Smooth muscle cell (in vitro differentiated cells): ENCODE results near the gene ALK. TPM values are rescaled to one million over a fixed set of nuclear protein-coding genes. Genes with fewer than 3 reads are reported as not detected.
"Not testable (repeated sequence)": the region's sequence is repeated elsewhere in the genome, so short reads cannot be mapped to it uniquely, and the experiment has no call there.

ENCODE experiments used
- DNase-seq: peaks from one replicate; lab custom pipeline; 2025; ENCODE audit not compliant: unreplicated experiment; lab: John Stamatoyannopoulos, UW
- H2AFZ ChIP-seq: fragments of 200-600 bp; sonication (generic); 2 replicates; pipeline ENCODE4 v1.6.0; 2016; ENCODE audit warnings: antibody characterized with exemption, low read depth, mild to moderate bottlenecking
- H3F3A ChIP-seq: fragments of 200-600 bp; sonication (generic); 2 replicates; pipeline ENCODE4 v1.6.0; 2017; ENCODE audit warnings: antibody characterized with exemption, low read depth
- H3K27ac ChIP-seq: fragments of 200-600 bp; sonication (generic); 2 replicates; pipeline ENCODE4 v1.5.1; 2016; ENCODE audit warnings: low read depth, mild to moderate bottlenecking
- H3K27me3 ChIP-seq: fragments of 200-600 bp; sonication (generic); 2 replicates; pipeline ENCODE4 v1.6.1; 2016; ENCODE audit warnings: low read depth, mild to moderate bottlenecking
- H3K36me3 ChIP-seq: fragments of 200-600 bp; sonication (generic); 2 replicates; pipeline ENCODE4 v1.5.1; 2016; ENCODE audit warnings: low read depth
- H3K4me1 ChIP-seq: fragments of 200-600 bp; sonication (generic); 2 replicates; pipeline ENCODE4 v1.5.1; 2016; ENCODE audit warnings: low read depth
- H3K4me2 ChIP-seq: fragments of 200-600 bp; sonication (generic); 2 replicates; pipeline ENCODE4 v1.6.0; 2016; ENCODE audit warnings: mild to moderate bottlenecking
- H3K4me3 ChIP-seq: fragments of 200-600 bp; sonication (generic); 2 replicates; pipeline ENCODE4 v1.5.1; 2016; ENCODE audit warnings: mild to moderate bottlenecking
- H3K79me2 ChIP-seq: fragments of 200-600 bp; sonication (generic); 2 replicates; pipeline ENCODE4 v1.6.0; 2016; ENCODE audit warnings: low read depth, mild to moderate bottlenecking
- H3K9ac ChIP-seq: fragments of 200-600 bp; sonication (generic); 2 replicates; pipeline ENCODE4 v1.6.0; 2016; ENCODE audit warnings: low read depth
- H3K9me3 ChIP-seq: fragments of 200-600 bp; sonication (generic); replicated peaks from 2 replicates; pipeline ENCODE4 v1.5.1; 2016; ENCODE audit warnings: low read depth
- H4K20me1 ChIP-seq: fragments of 200-600 bp; sonication (generic); 2 replicates; pipeline ENCODE4 v1.6.0; 2016; ENCODE audit warnings: low read depth
- WGBS: methylation state at CpG from one replicate; pipeline ENCODE4 v1.1.7; 2016; ENCODE audit warnings: low lambda C conversion rate; 5-methylcytosine and 5-hydroxymethylcytosine counted together
- polyA plus RNA-seq: library from polyadenylated mRNA; unstranded; fragments of >200 nt; fragmentation: Nextera tagmentation; extraction: Ambion mirVana; gene quantifications from 2 replicates; pipeline ENCODE4 v1.2.1, GENCODE V29; 2016
- total RNA-seq: library from RNA; depleted of rRNA; stranded (reverse); fragments of >200 nt; gene quantifications from 2 replicates; pipeline ENCODE4 v1.2.3, GENCODE V29; 2014
- TF ChIP-seq, protein P1 (sequence below): fragments of 200-600 bp; sonication (generic); IDR thresholded peaks from 2 replicates; pipeline ENCODE4 v1.5.1; 2017; ENCODE audit warnings: borderline replicate concordance, mild to moderate bottlenecking, antibody characterized with exemption; ENCODE audit not compliant: insufficient read depth, poor library complexity, severe bottlenecking

ALK gene
- total and polyA plus RNA-seq, 2 experiments from 2014 or later: 0.13 to 0.19 TPM

DNA sequence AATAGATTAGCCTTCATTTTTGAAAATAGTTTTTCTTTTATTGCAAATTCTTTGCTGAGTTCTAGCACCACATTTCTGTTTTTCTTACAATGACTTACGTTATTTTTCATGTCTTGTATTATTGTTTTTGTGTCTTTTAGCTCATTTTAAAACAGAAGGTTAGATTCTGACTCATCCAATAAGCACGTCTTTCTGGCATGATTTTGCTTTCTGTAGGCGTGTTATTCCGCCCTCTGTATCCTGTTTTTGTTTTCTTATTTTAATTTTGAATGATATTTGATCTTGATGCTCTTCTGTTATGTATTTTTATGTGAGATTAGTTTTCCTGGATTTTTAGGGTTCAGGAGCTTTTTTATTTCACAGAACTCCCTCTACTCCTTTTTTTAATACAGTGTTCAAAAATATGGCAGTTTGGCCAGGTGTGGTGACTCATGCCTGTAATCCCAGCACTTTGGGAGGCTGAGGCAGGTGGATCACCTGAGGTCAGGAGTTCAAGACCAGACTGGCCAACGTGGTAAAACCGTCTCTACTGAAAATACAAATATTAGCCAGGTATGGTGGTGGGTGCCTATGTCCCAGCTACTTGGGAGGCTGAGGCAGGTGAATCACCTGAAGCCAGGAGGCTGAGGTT lies 661.1 kb downstream of the ALK start:
- no peaks in the 10 kb centered on the region for H3K9me3 ChIP-seq
- no peak overlapping the region for H3K4me3 ChIP-seq
- H3K79me2 ChIP-seq: no peaks in the 10 kb centered on the region
- DNase-seq: no peak
- WGBS: 75% methylated on average over 6 of the region's 6 CpGs
- no peaks in the 10 kb centered on the region for H3K4me1 ChIP-seq
- H3K27me3 ChIP-seq: no peaks in the 10 kb centered on the region
- no peak overlapping the region for H3K27ac ChIP-seq
- TF ChIP-seq, protein P1, sequence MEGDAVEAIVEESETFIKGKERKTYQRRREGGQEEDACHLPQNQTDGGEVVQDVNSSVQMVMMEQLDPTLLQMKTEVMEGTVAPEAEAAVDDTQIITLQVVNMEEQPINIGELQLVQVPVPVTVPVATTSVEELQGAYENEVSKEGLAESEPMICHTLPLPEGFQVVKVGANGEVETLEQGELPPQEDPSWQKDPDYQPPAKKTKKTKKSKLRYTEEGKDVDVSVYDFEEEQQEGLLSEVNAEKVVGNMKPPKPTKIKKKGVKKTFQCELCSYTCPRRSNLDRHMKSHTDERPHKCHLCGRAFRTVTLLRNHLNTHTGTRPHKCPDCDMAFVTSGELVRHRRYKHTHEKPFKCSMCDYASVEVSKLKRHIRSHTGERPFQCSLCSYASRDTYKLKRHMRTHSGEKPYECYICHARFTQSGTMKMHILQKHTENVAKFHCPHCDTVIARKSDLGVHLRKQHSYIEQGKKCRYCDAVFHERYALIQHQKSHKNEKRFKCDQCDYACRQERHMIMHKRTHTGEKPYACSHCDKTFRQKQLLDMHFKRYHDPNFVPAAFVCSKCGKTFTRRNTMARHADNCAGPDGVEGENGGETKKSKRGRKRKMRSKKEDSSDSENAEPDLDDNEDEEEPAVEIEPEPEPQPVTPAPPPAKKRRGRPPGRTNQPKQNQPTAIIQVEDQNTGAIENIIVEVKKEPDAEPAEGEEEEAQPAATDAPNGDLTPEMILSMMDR: no peak
- H2AFZ ChIP-seq: no peak overlapping the region
- no peaks in the 10 kb centered on the region for H4K20me1 ChIP-seq
- no peaks in the 10 kb centered on the region for H3K36me3 ChIP-seq
- H3K9ac ChIP-seq: no peak overlapping the region
- no peaks in the 10 kb centered on the region for H3F3A ChIP-seq
- peak overlapping the region; percentile 24 for H3K4me2 ChIP-seq

DNA sequence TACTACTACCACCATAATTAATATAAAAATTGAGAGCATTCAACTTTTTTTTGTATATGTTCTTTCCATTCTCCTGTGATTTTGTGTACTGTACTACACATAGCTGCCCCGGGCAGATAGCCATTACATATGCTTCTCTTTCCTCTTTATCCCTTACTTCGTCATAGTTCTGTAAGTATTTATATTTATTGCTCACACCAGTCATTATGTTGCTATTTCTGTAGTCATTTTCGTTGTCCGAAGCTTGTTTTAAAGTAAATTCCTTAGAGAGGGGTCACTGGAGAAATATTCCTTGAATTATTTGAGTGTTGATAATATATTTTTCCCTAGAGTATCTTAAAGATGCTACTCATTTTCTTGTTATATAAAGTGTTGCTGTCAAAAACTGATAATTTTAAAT lies 662.2 kb downstream of the ALK start:
- no peak overlapping the region for H3K4me3 ChIP-seq
- H3K4me1 ChIP-seq: no peaks in the 10 kb centered on the region
- H2AFZ ChIP-seq: no peak overlapping the region
- no peaks in the 10 kb centered on the region for H3F3A ChIP-seq
- TF ChIP-seq, protein P1: no peak
- WGBS: 62% methylated on average over 4 of the region's 4 CpGs
- no peak for DNase-seq
- no peak overlapping the region for H3K27ac ChIP-seq
- H3K36me3 ChIP-seq: no peaks in the 10 kb centered on the region
- no peaks in the 10 kb centered on the region for H3K27me3 ChIP-seq
- H3K9ac ChIP-seq: no peak overlapping the region
- H4K20me1 ChIP-seq: no peaks in the 10 kb centered on the region
- no peaks in the 10 kb centered on the region for H3K9me3 ChIP-seq
- H3K79me2 ChIP-seq: no peaks in the 10 kb centered on the region
- H3K4me2 ChIP-seq: no peak overlapping the region

DNA sequence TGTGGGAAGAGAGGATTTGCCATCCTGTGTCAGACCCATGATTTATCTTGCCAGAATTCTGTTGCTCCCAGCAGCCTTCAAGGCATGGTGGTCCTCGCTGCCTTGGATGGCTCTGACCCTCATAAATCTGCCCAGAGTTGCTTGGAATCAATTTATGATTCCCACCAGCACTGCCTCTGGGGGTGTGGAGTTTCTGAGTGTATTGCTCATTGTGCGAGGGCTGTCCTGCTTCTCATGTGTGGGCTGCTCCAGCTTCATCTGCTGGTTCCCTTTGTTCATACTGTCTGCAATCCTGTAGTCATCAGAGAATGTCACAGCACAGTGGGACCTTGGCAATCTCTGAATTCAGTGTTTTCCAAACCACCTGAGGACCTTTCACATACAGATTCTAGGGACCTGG lies 666.4 kb downstream of the ALK start:
- no peaks in the 10 kb centered on the region for H3K27me3 ChIP-seq
- 57% methylated on average over 2 of the region's 2 CpGs for WGBS

DNA sequence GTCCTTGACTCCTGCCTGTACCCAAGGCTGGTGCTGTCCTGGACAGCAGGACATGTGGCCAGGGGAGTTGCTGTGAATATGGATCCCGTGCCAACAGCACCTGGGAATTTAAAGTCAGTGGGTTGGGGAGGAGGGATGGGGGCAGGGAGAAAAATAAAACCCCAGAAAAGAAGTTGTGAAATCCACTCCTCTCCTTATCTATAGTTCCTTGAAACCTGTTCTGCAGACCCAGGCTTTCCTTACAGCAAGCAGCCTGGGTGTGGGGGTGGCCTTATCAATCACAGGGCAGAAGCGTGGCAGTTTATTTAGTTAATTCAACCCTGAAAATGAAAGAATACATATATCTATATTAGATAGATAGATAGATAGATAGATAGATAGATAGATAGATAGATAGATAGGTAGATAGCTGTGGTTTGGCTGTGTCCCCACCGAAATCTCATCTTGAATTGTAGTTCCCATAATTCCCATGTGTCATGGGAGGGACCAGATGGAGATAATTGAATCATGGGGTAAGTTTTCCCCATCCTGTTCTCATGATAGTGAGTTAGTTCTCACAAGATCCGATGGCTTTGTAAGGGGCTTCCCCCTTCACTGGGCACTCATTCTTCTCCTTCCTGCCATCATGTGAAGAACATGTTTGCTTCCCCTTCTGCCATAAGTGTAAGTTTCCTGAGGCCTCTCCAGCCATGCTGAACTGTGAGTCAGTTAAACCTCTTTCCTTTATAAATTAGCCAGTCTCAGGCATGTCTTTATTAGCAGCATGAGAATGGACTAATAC lies 667.7 kb downstream of the ALK start:
- H3K79me2 ChIP-seq, H3K4me2 ChIP-seq, H3K4me3 ChIP-seq, DNase-seq, H3F3A ChIP-seq, H2AFZ ChIP-seq, H4K20me1 ChIP-seq, H3K4me1 ChIP-seq, H3K27me3 ChIP-seq, H3K9me3 ChIP-seq, H3K27ac ChIP-seq, H3K36me3 ChIP-seq, H3K9ac ChIP-seq: not testable (repeated sequence)
- 82% methylated on average over 4 of the region's 4 CpGs for WGBS

More for the DNA sequence above, 666.4 kb downstream of the ALK start:
- no peaks in the 10 kb centered on the region for H3K4me1 ChIP-seq
- TF ChIP-seq, protein P1: no peak
- no peak overlapping the region for H2AFZ ChIP-seq
- no peaks in the 10 kb centered on the region for H3K36me3 ChIP-seq
- H3K9me3 ChIP-seq: no peaks in the 10 kb centered on the region
- no peak overlapping the region for H3K4me2 ChIP-seq
- no peaks in the 10 kb centered on the region for H4K20me1 ChIP-seq
- H3K4me3 ChIP-seq: no peak overlapping the region
- no peak overlapping the region for H3K27ac ChIP-seq
- no peak overlapping the region for H3K9ac ChIP-seq
- no peaks in the 10 kb centered on the region for H3F3A ChIP-seq
- no peaks in the 10 kb centered on the region for H3K79me2 ChIP-seq
- DNase-seq: no peak
